Measurements from ENCODE around the gene HPS6.

Gene HPS6

GRCh38 chr10:102069071-102069470, 3.9 kb downstream of the HPS6 start:
- no peak for DNase-seq

GRCh38 chr10:102072673-102073527, 7.8 kb downstream of the HPS6 start:
- DNase-seq: peak; percentile 73

GRCh38 chr10:102083541-102083940, 18.4 kb downstream of the HPS6 start:
- DNase-seq: no peak

GRCh38 chr10:102085336-102085735, 20.2 kb downstream of the HPS6 start:
- no peak for DNase-seq

DNA sequence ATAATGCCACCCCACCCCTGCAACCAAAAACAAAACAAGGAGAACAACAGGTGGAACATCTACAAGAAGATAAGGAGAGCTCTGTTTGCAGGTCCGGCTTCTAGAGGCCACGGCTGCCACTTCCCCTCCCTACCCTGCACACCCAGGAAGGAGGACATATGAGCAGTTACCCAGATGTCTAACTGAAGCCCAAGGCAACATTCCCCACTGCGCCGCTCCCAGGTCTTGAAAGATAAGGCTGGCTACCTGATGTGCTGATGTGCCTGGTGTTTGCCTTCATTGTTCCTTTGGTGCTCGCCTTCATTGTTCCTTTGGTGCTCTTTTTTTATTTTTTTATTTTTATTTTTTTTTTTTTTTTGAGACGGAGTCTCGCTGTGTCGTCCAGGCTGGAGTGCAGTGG, 21.0 kb downstream of the HPS6 start:
- DNase-seq: no peak

GRCh38 chr10:102090772-102091171, 25.6 kb downstream of the HPS6 start:
- DNase-seq: no peak

- no peak for DNase-seq
These were observed 31.3 kb downstream of the HPS6 start for GRCh38 chr10:102096449-102096848.

DNA sequence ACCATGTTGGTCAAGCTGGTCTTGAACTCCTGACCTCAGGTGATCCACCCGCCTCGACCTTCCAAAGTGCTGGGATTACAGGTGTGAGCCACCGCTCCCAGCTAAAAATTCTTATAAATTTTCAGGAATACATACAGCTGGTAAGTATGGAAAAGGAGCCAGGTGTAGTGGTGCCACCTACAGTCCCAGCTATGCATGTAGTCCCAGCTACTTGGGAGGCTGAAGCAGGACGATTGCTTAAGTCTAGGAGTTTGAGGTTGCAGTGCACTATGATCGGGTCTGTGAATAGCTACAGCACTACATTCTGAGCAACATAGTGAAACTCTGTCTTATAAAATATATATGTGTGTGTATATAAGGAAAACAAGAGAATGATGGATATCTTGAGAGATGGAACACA, 36.0 kb downstream of the HPS6 start:
- peak; percentile 3 for DNase-seq

GRCh38 chr10:102102421-102102820, 37.3 kb downstream of the HPS6 start:
- DNase-seq: no peak

DNA sequence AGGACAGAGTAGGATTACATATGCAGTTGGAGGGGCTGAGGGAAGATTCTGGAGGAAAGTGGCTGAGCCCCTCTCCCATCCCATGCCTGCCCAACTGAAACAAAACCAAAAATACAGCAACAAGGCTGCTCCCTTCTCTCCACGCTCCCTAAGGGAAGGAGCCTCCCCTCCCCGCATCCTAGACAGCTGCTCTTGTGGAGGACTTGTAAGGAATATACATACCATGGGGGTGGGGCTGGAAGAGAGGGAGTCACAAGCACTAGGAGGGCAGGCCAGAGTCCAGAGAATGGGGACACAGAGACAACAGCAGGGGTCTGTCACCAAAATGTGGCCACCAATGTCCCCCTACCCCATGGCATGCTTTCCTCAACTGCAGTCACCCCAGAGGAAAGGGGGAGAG, 41.8 kb downstream of the HPS6 start:
- DNase-seq: no peak

- DNase-seq: no peak
These were observed 44.3 kb downstream of the HPS6 start for GRCh38 chr10:102109166-102110116.

DNA sequence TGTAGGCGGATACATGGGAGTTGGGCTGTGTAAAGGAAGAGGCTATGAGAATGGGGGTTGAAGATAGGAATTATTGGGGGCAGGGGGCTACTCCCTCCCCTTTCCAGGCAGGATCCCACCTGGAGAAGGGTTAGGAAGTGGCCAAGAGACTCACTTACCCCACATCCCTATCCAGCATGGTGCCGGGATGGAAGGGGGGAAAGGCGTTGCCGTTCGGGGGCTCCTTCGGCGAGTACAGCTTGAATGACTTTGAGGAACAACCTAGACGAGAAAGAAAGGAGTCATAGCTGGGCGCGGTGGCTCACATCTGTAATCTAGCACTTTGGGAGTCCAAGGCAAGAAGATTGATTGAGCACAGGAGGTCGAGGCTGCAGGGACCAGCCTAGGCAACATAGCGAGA, 46.1 kb downstream of the HPS6 start:
- no peak for DNase-seq

DNA sequence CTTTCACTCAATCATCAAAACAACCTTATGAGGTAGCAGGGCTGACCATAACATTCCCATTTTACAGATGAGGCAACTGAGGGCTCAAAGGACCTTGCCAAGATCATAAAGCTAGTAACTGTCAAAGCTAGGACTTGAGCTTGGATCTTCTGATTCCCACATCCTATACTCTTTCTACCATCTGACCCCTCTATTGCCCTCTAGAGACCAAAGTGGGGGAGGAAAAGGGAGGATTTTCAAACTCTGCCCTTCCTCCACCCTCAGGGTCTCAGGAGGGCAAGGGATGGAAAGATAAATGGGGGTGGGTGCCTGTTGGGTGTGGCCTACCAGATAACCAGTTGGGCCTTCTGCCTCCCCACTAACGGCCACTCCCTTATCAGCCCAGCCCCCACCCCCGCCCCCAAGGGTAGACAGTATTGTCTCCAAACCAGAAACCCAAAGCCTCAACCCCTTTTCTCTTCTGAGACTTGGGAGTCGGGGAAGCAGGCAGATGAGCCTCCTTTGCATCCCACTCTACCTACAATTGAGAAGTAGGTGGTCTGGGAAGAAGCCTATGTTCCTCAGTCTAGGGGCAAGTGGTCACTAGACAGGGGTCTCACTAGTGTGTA, 47.2 kb downstream of the HPS6 start:
- DNase-seq: no peak

GRCh38 chr10:102113261-102113955, 48.3 kb downstream of the HPS6 start:
- DNase-seq: no peak

GRCh38 chr10:102113956-102114857, 49.1 kb downstream of the HPS6 start:
- DNase-seq: peak; percentile 54

DNA sequence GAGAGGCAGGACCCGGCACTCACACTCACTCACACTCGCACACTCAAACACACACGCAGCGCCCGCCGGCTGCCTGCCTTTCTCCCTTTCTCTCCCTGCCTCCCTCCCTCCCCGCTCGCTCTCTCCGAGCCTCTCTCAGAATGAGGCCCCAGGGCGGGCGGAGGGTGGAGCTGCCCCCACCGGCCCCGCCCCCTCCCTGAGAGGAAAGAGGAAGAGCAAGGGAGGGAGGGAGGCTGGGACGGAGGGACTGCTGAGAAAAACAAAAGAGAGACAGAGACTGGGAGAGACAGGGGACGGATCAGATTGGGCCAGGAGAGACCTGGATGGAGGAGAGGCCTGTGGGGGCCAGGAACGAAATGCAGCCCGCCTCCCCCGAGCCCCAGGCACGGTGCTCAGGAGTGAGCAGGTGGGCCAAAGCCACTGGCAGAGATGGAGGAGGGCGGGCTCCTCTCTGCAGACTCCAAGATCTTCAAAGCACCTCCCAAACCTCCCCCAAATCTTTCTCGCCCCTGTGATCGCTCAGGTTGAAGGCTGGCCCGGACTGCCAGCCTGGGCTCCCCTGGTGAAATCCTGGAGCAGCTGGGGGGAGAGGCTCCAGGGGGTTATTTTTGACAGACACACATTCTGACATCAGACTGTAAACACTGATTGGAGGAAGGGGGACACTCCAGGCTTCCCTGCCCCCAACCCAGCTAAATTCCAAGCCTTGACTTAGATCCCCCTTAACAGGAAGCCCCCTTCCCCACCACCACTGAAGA, 49.9 kb downstream of the HPS6 start:
- peak; percentile 92 for DNase-seq

- DNase-seq: peak; percentile 18
These were observed 50.6 kb downstream of the HPS6 start for GRCh38 chr10:102115775-102116174.

- DNase-seq: no peak
These were observed 51.5 kb downstream of the HPS6 start for GRCh38 chr10:102116656-102117055.
